Testis (tissue), 2 donors: ENCODE measurements around the gene NOS3.

Experiments
- POLR2A ChIP-seq: fragments of 450-650 bp; IDR thresholded peaks from one replicate; pipeline ENCODE4 v1.6.1; 2017; ENCODE audit warnings: antibody characterized with exemption, mild to moderate bottlenecking, moderate library complexity
- TF ChIP-seq, protein P1 (sequence below), 3 experiments: fragments of 450-650 bp in 2 of 3; fragments of 200-600 bp in 1 of 3; sonication (generic) in 1 of 3; IDR thresholded peaks; one replicate each; pipeline ENCODE4 v1.5.1; 2016 to 2019; ENCODE audit warnings: antibody characterized with exemption in 3 of 3, mild to moderate bottlenecking in 2 of 3, moderate library complexity in 1 of 3

DNA sequence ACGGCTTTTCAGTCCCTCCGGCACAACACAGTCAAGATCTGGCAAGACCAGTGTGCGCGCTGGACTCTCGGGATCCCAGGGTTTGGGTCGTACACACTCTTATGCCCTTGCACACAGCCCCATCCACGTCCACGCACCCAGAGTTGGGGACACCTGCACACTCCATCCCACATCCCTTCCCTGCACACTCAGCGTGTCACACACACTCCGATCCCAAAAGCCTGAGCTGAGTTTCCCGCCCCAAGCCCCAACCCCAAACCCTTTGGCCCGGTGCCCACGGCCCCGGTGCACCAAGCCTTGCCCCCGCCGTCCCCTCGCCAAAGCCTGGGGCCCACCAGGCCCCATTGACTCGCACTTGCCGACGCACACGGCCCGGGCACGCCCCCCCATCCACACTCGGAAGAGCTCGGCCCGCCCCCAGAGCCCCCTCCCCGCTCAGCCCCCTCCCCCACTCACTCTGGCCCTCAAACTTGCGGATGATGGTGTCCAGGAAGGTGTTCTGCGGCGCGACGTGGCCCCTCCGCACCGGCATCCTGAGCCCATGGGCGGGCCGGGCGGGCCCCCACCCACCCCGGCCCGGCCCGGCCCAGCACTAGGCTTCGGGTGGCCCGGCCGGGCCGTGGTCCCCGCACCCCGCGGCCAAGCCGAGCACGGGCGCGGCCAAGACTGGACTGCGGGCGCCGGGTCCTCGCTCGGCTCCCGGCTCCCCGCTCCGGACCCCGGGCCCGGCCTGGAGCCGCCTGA, 13.3 kb upstream of the NOS3 start:
- TF ChIP-seq, protein P1, sequence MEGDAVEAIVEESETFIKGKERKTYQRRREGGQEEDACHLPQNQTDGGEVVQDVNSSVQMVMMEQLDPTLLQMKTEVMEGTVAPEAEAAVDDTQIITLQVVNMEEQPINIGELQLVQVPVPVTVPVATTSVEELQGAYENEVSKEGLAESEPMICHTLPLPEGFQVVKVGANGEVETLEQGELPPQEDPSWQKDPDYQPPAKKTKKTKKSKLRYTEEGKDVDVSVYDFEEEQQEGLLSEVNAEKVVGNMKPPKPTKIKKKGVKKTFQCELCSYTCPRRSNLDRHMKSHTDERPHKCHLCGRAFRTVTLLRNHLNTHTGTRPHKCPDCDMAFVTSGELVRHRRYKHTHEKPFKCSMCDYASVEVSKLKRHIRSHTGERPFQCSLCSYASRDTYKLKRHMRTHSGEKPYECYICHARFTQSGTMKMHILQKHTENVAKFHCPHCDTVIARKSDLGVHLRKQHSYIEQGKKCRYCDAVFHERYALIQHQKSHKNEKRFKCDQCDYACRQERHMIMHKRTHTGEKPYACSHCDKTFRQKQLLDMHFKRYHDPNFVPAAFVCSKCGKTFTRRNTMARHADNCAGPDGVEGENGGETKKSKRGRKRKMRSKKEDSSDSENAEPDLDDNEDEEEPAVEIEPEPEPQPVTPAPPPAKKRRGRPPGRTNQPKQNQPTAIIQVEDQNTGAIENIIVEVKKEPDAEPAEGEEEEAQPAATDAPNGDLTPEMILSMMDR (IDR thresholded peaks at IDR 0.05), result no peak
- TF ChIP-seq POLR2A, result no peak
